ENCODE data around the gene BASP1.
"Not testable (repeated sequence)": the region's sequence is repeated elsewhere in the genome, so short reads cannot be mapped to it uniquely, and the experiment has no call there.

The BASP1 gene

DNA sequence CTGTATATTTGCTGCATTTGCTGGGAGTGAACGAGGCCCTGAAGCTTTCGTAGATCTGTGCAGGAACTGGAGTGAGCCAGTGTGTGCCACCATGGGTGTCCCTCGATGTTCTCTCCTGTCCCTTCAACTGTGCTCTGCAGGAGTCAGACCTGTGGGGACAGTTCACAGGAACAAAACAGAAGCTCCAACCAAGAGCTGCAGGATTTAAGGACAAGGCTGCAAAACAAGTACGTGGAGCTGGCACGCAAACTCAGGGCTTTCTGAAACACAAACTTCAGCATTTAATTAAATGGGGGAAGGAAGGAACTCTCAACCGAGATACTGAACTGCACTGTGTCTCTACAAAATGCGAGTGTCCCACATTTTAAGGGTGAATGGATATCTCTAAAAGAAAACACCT, 24.2 kb downstream of the BASP1 start:
- H3K27ac ChIP-seq = no peak overlapping the region
- TF ChIP-seq, protein P1, sequence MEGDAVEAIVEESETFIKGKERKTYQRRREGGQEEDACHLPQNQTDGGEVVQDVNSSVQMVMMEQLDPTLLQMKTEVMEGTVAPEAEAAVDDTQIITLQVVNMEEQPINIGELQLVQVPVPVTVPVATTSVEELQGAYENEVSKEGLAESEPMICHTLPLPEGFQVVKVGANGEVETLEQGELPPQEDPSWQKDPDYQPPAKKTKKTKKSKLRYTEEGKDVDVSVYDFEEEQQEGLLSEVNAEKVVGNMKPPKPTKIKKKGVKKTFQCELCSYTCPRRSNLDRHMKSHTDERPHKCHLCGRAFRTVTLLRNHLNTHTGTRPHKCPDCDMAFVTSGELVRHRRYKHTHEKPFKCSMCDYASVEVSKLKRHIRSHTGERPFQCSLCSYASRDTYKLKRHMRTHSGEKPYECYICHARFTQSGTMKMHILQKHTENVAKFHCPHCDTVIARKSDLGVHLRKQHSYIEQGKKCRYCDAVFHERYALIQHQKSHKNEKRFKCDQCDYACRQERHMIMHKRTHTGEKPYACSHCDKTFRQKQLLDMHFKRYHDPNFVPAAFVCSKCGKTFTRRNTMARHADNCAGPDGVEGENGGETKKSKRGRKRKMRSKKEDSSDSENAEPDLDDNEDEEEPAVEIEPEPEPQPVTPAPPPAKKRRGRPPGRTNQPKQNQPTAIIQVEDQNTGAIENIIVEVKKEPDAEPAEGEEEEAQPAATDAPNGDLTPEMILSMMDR (conservative IDR thresholded peaks at IDR 0.05) = no peak
- TF ChIP-seq ZFX (IDR thresholded peaks at IDR 0.05) = no peak

DNA sequence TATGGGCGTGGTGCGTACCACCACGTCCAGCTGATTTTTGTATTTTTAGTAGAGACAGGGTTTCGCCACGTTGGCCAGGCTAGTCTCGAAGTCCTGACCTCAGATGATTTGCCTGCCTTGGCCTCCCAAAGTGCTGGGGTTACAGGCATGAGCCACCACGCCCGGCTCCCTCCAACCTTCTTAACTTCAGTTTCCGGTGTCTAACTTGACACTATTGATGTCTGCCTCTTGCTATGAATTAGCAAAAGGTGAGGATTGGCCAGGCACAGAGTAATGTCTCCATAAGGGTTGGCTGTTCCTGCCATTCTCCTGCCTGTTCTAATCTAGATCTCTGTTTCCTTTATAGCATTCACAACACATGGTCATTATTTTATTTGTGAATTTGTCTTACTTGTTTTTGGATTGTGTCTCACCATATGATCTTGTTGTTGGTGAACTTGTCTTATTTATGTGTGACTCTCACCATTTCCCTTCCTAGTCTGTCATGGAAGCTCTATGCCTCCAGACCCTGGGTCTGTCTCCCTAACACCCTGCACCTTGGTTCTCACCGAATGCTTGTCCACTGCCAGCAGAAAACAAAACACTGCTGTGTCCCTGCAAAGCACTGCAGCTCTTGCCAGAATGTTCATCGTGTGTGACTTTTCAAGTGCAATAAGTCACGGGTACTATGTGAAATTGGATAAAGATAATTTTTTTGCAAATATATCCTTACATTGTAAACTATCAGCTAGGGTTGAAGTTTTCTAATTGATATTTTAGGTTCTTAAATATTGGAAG, 26.0 kb downstream of the BASP1 start:
- TF ChIP-seq ZFX (IDR thresholded peaks at IDR 0.05) = no peak
- TF ChIP-seq, protein P1 (conservative IDR thresholded peaks at IDR 0.05) = no peak
- no peak overlapping the region for H3K27ac ChIP-seq

DNA sequence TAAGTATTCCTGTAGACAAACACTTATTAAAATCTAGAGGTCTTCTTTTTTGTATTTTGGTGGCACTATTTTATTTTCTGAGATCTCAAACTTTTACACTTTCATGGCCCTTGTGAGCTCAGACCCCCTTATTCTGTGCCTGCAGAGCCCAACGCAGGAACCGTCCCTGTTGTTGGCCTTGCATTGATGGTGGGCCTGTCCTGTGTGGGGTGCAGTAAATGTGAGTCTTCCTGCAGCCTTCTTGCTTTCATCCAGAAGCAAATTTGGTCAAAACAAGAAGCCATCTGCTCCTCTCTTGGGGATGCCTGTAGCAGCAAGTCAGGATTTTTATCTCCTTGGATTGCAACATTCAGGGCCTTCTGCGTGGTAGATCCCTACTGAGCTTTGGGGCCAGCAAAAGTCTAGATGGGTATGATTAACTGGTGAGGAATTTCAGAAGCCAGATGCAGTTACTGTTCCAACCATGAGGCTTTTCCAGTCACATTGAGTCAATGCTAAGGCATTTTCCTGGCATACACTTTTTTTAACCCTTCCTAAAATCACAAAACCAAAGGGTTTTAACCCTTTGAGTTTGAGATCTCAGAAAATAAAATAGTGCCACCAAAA, 31.7 kb downstream of the BASP1 start:
- H3K27ac ChIP-seq = no peak overlapping the region

DNA sequence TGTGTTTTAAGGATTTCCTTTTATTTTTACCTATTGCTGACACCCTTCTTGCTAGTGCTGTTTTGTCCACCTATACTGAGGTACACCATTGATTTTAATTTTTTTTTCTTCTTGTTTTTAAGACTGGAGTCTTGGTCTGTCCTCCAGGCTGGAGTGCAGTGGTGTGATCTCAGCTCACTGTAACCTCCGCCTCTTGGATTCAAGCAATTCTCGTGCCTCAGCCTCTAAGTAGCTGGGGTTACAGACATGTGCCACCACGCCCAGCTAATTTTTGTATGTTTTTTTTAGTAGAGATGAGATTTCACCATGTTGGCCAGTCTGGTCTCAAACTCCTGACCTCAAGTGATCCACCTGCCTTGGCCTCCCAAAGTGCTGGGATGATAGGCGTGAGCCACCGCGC, 32.4 kb downstream of the BASP1 start:
- not testable (repeated sequence) for H3K27ac ChIP-seq

More for the DNA sequence above, 31.7 kb downstream of the BASP1 start:
- TF ChIP-seq ZFX (IDR thresholded peaks at IDR 0.05) = no peak
- TF ChIP-seq, protein P1 (conservative IDR thresholded peaks at IDR 0.05) = no peak

DNA sequence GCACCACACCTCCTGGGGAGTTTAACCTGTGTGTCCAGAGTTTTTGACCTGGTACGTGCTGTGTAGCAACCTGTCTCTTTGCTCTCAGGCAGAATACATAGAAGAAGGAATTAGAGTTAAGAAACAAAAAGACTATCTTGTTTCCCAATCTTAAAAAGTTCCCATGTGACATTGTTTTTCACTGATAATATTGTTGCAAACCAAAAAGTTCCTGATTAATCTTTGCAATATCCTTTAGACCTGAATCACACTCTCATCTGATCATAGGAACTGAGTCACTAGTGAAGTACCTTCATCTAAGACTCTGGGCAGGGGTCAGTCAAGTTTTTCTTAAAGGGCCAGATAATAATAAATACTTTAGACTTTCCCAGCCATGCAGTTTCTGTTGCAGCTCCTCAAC, 35.1 kb downstream of the BASP1 start:
- TF ChIP-seq, protein P1 (conservative IDR thresholded peaks at IDR 0.05) = no peak
- TF ChIP-seq ZFX (IDR thresholded peaks at IDR 0.05) = no peak
- H3K27ac ChIP-seq = no peak overlapping the region

DNA sequence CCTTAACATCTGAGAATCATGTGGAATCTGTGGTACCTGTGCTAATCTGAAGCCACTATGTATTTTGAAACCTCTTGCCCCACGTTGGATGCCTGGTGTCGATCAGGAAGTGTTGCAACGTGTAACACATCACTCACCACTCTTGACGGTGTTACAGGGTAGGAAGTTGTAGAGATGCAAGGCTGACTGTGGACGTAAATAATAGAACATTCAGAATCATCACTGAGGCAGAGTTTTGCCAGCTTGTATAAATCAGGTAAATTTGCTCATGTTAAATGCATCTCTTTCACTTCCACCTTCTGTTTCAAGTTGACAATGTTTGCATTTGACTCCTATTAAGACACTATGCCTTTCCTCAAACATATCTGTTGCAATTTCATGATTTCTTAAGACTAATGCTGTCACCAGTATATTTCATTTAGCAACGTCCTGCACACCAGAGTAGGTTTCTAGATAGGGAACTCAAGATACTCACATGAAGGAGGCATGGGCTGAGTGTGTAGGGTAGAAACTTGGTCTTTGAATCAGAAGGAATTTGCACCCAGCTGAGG, 38.1 kb downstream of the BASP1 start:
- H3K27ac ChIP-seq = no peak overlapping the region
- TF ChIP-seq ZFX (IDR thresholded peaks at IDR 0.05) = no peak

DNA sequence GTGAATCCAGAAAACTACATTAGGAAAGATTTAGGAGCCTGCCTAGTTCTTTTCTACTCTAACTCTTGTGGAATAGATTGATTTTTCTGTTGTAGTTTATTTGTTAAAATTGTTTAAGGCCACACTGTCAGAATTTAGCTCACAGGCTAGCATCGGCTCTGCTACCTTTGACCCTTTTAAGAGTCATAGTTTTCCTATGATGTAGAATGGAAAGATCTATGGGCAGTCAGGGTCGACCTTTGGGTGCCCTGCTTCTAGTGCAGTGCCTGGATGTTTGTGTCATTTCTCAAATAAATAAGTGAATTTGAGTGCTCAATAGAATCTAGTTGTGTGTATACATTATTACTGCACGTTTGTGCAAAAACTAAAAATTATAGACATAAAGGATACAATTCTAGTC, 38.7 kb downstream of the BASP1 start:
- TF ChIP-seq ZFX (IDR thresholded peaks at IDR 0.05) = no peak
- TF ChIP-seq, protein P1 (conservative IDR thresholded peaks at IDR 0.05) = no peak
- H3K27ac ChIP-seq = no peak overlapping the region

DNA sequence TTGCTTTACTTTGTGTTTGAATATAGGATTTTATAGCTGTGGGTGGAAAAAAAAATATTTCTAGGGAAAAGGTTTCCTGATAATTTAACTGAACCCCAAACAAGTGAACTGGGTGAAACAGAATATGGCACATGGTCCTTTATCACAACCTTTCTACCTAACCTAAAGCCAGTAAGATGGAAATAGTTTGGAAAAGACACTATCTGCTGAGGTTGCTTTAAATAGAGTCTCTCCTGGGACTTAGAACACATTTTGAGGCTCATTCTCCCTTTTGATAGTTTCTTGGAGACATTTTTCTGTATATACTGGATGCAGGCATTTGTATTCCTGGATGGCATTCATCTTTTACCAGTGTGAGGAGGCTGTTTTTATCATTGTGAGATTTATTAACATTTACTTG, 39.4 kb downstream of the BASP1 start:
- no peak for TF ChIP-seq ZFX (IDR thresholded peaks at IDR 0.05)
- TF ChIP-seq, protein P1 (conservative IDR thresholded peaks at IDR 0.05) = no peak
- H3K27ac ChIP-seq = no peak overlapping the region

Data from C4-2B (cell line).